GM21737 (cell line): Measurements from ENCODE around the gene ACTR6.
"Not testable (repeated sequence)": the region's sequence is repeated elsewhere in the genome, so short reads cannot be mapped to it uniquely, and the experiment has no call there.

Experiments used
- ATAC-seq: cut with Tn5 transposase; IDR thresholded peaks from one replicate; pipeline ENCODE4 v1.9.1; 2021; ENCODE audit warnings: mild to moderate bottlenecking, moderate library complexity; ENCODE audit not compliant: unreplicated experiment

ACTR6 gene

GRCh38 chr12:100219328-100220109 lies 18.9 kb downstream of the ACTR6 start:
- ATAC-seq, result no peak

GRCh38 chr12:100221523-100221922 lies 20.9 kb downstream of the ACTR6 start:
- ATAC-seq, result no peak

- not testable (repeated sequence) for ATAC-seq
Measured at GRCh38 chr12:100222173-100222572, 21.6 kb downstream of the ACTR6 start.

GRCh38 chr12:100225491-100225890 lies 24.9 kb downstream of the ACTR6 start:
- ATAC-seq, result no peak

GRCh38 chr12:100229036-100229635 lies 28.5 kb downstream of the ACTR6 start:
- ATAC-seq, result no peak

GRCh38 chr12:100229876-100230275 lies 29.3 kb downstream of the ACTR6 start:
- no peak for ATAC-seq

GRCh38 chr12:100231873-100232272 lies 31.3 kb downstream of the ACTR6 start:
- ATAC-seq, result not testable (repeated sequence)

GRCh38 chr12:100234166-100234565 lies 33.6 kb downstream of the ACTR6 start:
- ATAC-seq, result no peak

- no peak for ATAC-seq
Measured at GRCh38 chr12:100234591-100235304, 34.1 kb downstream of the ACTR6 start.

- ATAC-seq, result no peak
Measured at GRCh38 chr12:100238801-100239200, 38.2 kb downstream of the ACTR6 start.

GRCh38 chr12:100239589-100239988 lies 39.0 kb downstream of the ACTR6 start:
- ATAC-seq, result no peak

GRCh38 chr12:100243137-100243536 lies 42.5 kb downstream of the ACTR6 start:
- no peak for ATAC-seq

- ATAC-seq, result no peak
Measured at GRCh38 chr12:100247765-100248164, 47.1 kb downstream of the ACTR6 start.

- ATAC-seq, result no peak
Measured at GRCh38 chr12:100248886-100249285, 48.3 kb downstream of the ACTR6 start.

- ATAC-seq, result no peak
Measured at GRCh38 chr12:100249941-100250340, 49.3 kb downstream of the ACTR6 start.

- ATAC-seq, result no peak
Measured at GRCh38 chr12:100251917-100252316, 51.3 kb downstream of the ACTR6 start.

GRCh38 chr12:100253437-100253836 lies 52.8 kb downstream of the ACTR6 start:
- no peak for ATAC-seq

- no peak for ATAC-seq
Measured at GRCh38 chr12:100254876-100255275, 54.3 kb downstream of the ACTR6 start.

GRCh38 chr12:100258127-100258526 lies 57.5 kb downstream of the ACTR6 start:
- no peak for ATAC-seq

GRCh38 chr12:100263131-100263530 lies 62.5 kb downstream of the ACTR6 start:
- ATAC-seq, result no peak

- ATAC-seq, result not testable (repeated sequence)
Measured at GRCh38 chr12:100265107-100265506, 64.5 kb downstream of the ACTR6 start.
